Neural crest cell (in vitro differentiated cells): ENCODE results near the gene SIVA1. TPM values are rescaled to one million over a fixed set of nuclear protein-coding genes. Genes with fewer than 3 reads are reported as not detected.

Source experiments
- DNase-seq: peaks from one replicate; pipeline ENCODE4 v3.0.0; 2021; ENCODE audit warnings: low read depth, mixed read lengths, low spot score
- H3K27ac Mint-ChIP-seq: one replicate; pipeline ENCODE4 v1.8.0; 2021; ENCODE audit warnings: mild to moderate bottlenecking, mixed read lengths; ENCODE audit not compliant: unreplicated experiment
- H3K27me3 Mint-ChIP-seq: 2 replicates; pipeline ENCODE4 v1.8.0; 2021; ENCODE audit warnings: low read depth, mild to moderate bottlenecking, mixed read lengths
- H3K36me3 Mint-ChIP-seq: 2 replicates; pipeline ENCODE4 v1.8.0; 2021; ENCODE audit warnings: low read depth, mild to moderate bottlenecking, mixed read lengths
- H3K4me1 Mint-ChIP-seq: 2 replicates; pipeline ENCODE4 v1.8.0; 2021; ENCODE audit warnings: mixed read lengths
- H3K4me3 Mint-ChIP-seq: one replicate; pipeline ENCODE4 v1.8.0; 2021; ENCODE audit warnings: mild to moderate bottlenecking, mixed read lengths
- H3K9me3 Mint-ChIP-seq: 2 replicates; pipeline ENCODE4 v1.8.0; 2021; ENCODE audit warnings: mixed read lengths
- CTCF ChIP-seq: fragments of 200-600 bp; sonication (generic); conservative IDR thresholded peaks from 2 replicates; pipeline ENCODE4 v1.5.0; 2021; ENCODE audit warnings: antibody characterized with exemption, mild to moderate bottlenecking
- total RNA-seq: library from RNA; stranded (reverse); gene quantifications from 2 replicates; pipeline ENCODE4 v1.2.1, GENCODE V29; 2021

The SIVA1 gene
- total RNA-seq, 1 donor from 2014 or later = 121 TPM

GRCh38 chr14:104739026-104739425, 13.9 kb upstream of the SIVA1 start:
- no peak for TF ChIP-seq CTCF
- no peaks in the 10 kb centered on the region for H3K9me3 Mint-ChIP-seq
- H3K4me3 Mint-ChIP-seq = no peak overlapping the region
- no peaks in the 10 kb centered on the region for H3K27me3 Mint-ChIP-seq
- no peaks in the 10 kb centered on the region for H3K36me3 Mint-ChIP-seq
- DNase-seq = no peak
- H3K27ac Mint-ChIP-seq = no peak overlapping the region
- peaks cover 19% of the 10 kb centered on the region for H3K4me1 Mint-ChIP-seq

GRCh38 chr14:104739546-104740516, 13.1 kb upstream of the SIVA1 start:
- Mint-ChIP-seq H3K27ac (no peak overlapping the region), H3K4me3 (no peak overlapping the region), H3K4me1 (peaks cover 19% of the 10 kb centered on the region), H3K27me3 (no peaks in the 10 kb centered on the region), H3K36me3 (no peaks in the 10 kb centered on the region), H3K9me3 (no peaks in the 10 kb centered on the region)
- no peak for TF ChIP-seq CTCF
- no peak for DNase-seq

GRCh38 chr14:104741108-104741802, 11.7 kb upstream of the SIVA1 start:
- no peak for TF ChIP-seq CTCF
- no peak overlapping the region for H3K27ac Mint-ChIP-seq
- no peak overlapping the region for H3K4me3 Mint-ChIP-seq
- H3K9me3 Mint-ChIP-seq = no peaks in the 10 kb centered on the region
- no peaks in the 10 kb centered on the region for H3K36me3 Mint-ChIP-seq
- DNase-seq = no peak
- no peaks in the 10 kb centered on the region for H3K27me3 Mint-ChIP-seq
- peaks cover 22% of the 10 kb centered on the region for H3K4me1 Mint-ChIP-seq

GRCh38 chr14:104741803-104742251, 11.1 kb upstream of the SIVA1 start:
- no peaks in the 10 kb centered on the region for H3K9me3 Mint-ChIP-seq
- H3K36me3 Mint-ChIP-seq = no peaks in the 10 kb centered on the region
- H3K4me1 Mint-ChIP-seq = peaks cover 22% of the 10 kb centered on the region
- no peaks in the 10 kb centered on the region for H3K27me3 Mint-ChIP-seq
- H3K4me3 Mint-ChIP-seq = no peak overlapping the region
- no peak for DNase-seq
- TF ChIP-seq CTCF = no peak
- no peak overlapping the region for H3K27ac Mint-ChIP-seq

GRCh38 chr14:104742586-104743455, 10.1 kb upstream of the SIVA1 start:
- Mint-ChIP-seq H3K4me1 (peaks cover 18% of the 10 kb centered on the region), H3K27ac (peak overlapping the region; percentile 71), H3K36me3 (no peaks in the 10 kb centered on the region), H3K4me3 (no peak overlapping the region), H3K9me3 (no peaks in the 10 kb centered on the region), H3K27me3 (no peaks in the 10 kb centered on the region)
- no peak for TF ChIP-seq CTCF
- DNase-seq = no peak
